Measurements from ENCODE around the gene C2CD2L. TPM values are rescaled to one million over a fixed set of nuclear protein-coding genes. Genes with fewer than 3 reads are reported as not detected.
A peak's percentile ranks its signal among the peaks of the same experiment; 100 is the strongest.

C2CD2L gene
- total RNA-seq, 2 donors from 2014 or later, result 7.4 to 8.5 TPM

GRCh38 chr11:119110439-119110838, 3.3 kb downstream of the C2CD2L start:
- intact Hi-C loops (cut with DNase I), result loop anchor here in 1 of 2 donors (1.0 kb wide), 1 partner anchor 54 kb away; no protein-coding TSS in a partner anchor
- DNase-seq (ENCODE audit: low spot score), result no peak

GRCh38 chr11:119111361-119111925, 4.3 kb downstream of the C2CD2L start:
- intact Hi-C loops (cut with DNase I), result no loop called here
- no peak for DNase-seq (ENCODE audit: low spot score)

- intact Hi-C loops (cut with DNase I), result no loop called here
- DNase-seq (ENCODE audit: low spot score), result no peak
These were observed 5.3 kb downstream of the C2CD2L start for GRCh38 chr11:119112314-119113020.

GRCh38 chr11:119113716-119114115, 6.6 kb downstream of the C2CD2L start:
- no peak for DNase-seq (ENCODE audit: low spot score)
- intact Hi-C loops (cut with DNase I), result no loop called here

GRCh38 chr11:119114351-119114750, 7.2 kb downstream of the C2CD2L start:
- intact Hi-C loops (cut with DNase I), result no loop called here
- DNase-seq (ENCODE audit: low spot score), result no peak

- intact Hi-C loops (cut with DNase I), result no loop called here
- DNase-seq (ENCODE audit: low spot score), result peak; percentile 89
These were observed 8.5 kb downstream of the C2CD2L start for GRCh38 chr11:119115484-119116234.

GRCh38 chr11:119116235-119116594, 9.1 kb downstream of the C2CD2L start:
- no peak for DNase-seq (ENCODE audit: low spot score)
- intact Hi-C loops (cut with DNase I), result no loop called here

- intact Hi-C loops (cut with DNase I), result no loop called here
- DNase-seq (ENCODE audit: low spot score), result no peak
These were observed 9.5 kb downstream of the C2CD2L start for GRCh38 chr11:119116601-119117000.

GRCh38 chr11:119117004-119117706, 10.0 kb downstream of the C2CD2L start:
- intact Hi-C loops (cut with DNase I), result no loop called here
- no peak for DNase-seq (ENCODE audit: low spot score)

- DNase-seq (ENCODE audit: low spot score), result no peak
- intact Hi-C loops (cut with DNase I), result no loop called here
These were observed 11.1 kb downstream of the C2CD2L start for GRCh38 chr11:119118227-119118626.

GRCh38 chr11:119118946-119119345, 11.8 kb downstream of the C2CD2L start:
- intact Hi-C loops (cut with DNase I), result no loop called here
- DNase-seq (ENCODE audit: low spot score), result no peak

GRCh38 chr11:119120639-119121007, 13.5 kb downstream of the C2CD2L start:
- no peak for DNase-seq (ENCODE audit: low spot score)
- intact Hi-C loops (cut with DNase I), result no loop called here

- peak; percentile 100 for DNase-seq (ENCODE audit: low spot score)
- intact Hi-C loops (cut with DNase I), result no loop called here
These were observed 14.1 kb downstream of the C2CD2L start, which contains the start of gene HINFP for GRCh38 chr11:119121008-119121810. HINFP (plus strand) TSS chr11:119121580; CDS start chr11:119126945, 5,365 bp downstream.

- intact Hi-C loops (cut with DNase I), result no loop called here
- no peak for DNase-seq (ENCODE audit: low spot score)
These were observed 14.6 kb downstream of the C2CD2L start for GRCh38 chr11:119121811-119122124.

- DNase-seq (ENCODE audit: low spot score), result no peak
- intact Hi-C loops (cut with DNase I), result no loop called here
These were observed 18.7 kb downstream of the C2CD2L start for GRCh38 chr11:119125821-119126220.

- DNase-seq (ENCODE audit: low spot score), result no peak
- intact Hi-C loops (cut with DNase I), result no loop called here
These were observed 19.6 kb downstream of the C2CD2L start for GRCh38 chr11:119126675-119127268.

GRCh38 chr11:119130662-119131061, 23.5 kb downstream of the C2CD2L start:
- intact Hi-C loops (cut with DNase I), result no loop called here

GRCh38 chr11:119134389-119134978, 27.3 kb downstream of the C2CD2L start:
- intact Hi-C loops (cut with DNase I), result no loop called here
- DNase-seq (ENCODE audit: low spot score), result no peak

More at GRCh38 chr11:119130662-119131061, 23.5 kb downstream of the C2CD2L start:
- DNase-seq (ENCODE audit: low spot score), result no peak

Measured in posterior vena cava (tissue), 2 donors.